ENCODE measurements around the gene TNS3. TPM values are rescaled to one million over a fixed set of nuclear protein-coding genes. Genes with fewer than 3 reads are reported as not detected.
"Not testable (repeated sequence)": the region's sequence is repeated elsewhere in the genome, so short reads cannot be mapped to it uniquely, and the experiment has no call there.

Gene TNS3
- total and polyA plus RNA-seq, 3 experiments from 2014 or later = 1.4 to 1.5 TPM; not detected in 1

- H3K4me3 Mint-ChIP-seq = no peak overlapping the region
- no peak overlapping the region for H3K27ac ChIP-seq (ENCODE audit: low read depth, low read length)
- no peak overlapping the region for H3K4me3 ChIP-seq (ENCODE audit: low read length)
- no peaks in the 10 kb centered on the region for H3K36me3 ChIP-seq (ENCODE audit: insufficient read depth, low read length)
- H3K9me3 Mint-ChIP-seq = peaks cover 0 to 4% (median 2%) of the 10 kb centered on the region in 5 donors
- no peaks in the 10 kb centered on the region for H3K4me1 ChIP-seq (ENCODE audit: insufficient read depth, low read length)
- POLR2A ChIA-PET = no interaction called here
- no peaks in the 10 kb centered on the region for H3K27me3 Mint-ChIP-seq
- no peaks in the 10 kb centered on the region for H3K9me3 ChIP-seq (ENCODE audit: low read length)
- H3K36me3 Mint-ChIP-seq = no peaks in the 10 kb centered on the region
- H3K4me1 Mint-ChIP-seq = no peaks in the 10 kb centered on the region
- no peak for DNase-seq
- no peak overlapping the region for H3K27ac Mint-ChIP-seq
- CTCF ChIA-PET = no interaction called here
- H3K27me3 ChIP-seq (ENCODE audit: insufficient read depth, low read length, poor library complexity, severe bottlenecking) = no peaks in the 10 kb centered on the region
Observed at GRCh38 chr7:47266799-47267198, 315.1 kb downstream of the TNS3 start.

- Histone ChIP-seq H3K27me3 (ENCODE audit: insufficient read depth, low read length, poor library complexity, severe bottlenecking) (no peaks in the 10 kb centered on the region), H3K9me3 (ENCODE audit: low read length) (no peaks in the 10 kb centered on the region), H3K36me3 (ENCODE audit: insufficient read depth, low read length) (no peaks in the 10 kb centered on the region), H3K4me3 (ENCODE audit: low read length) (no peak overlapping the region), H3K27ac (ENCODE audit: low read depth, low read length) (no peak overlapping the region), H3K4me1 (ENCODE audit: insufficient read depth, low read length) (no peaks in the 10 kb centered on the region)
- Mint-ChIP-seq H3K4me3 (no peak overlapping the region), H3K36me3 (no peaks in the 10 kb centered on the region), H3K9me3 (peaks cover 0 to 5% (median 2%) of the 10 kb centered on the region in 5 donors), H3K27ac (no peak overlapping the region), H3K27me3 (no peaks in the 10 kb centered on the region), H3K4me1 (no peaks in the 10 kb centered on the region)
- CTCF ChIA-PET = no interaction called here
- POLR2A ChIA-PET = no interaction called here
- DNase-seq = peak in 1 of 5 donors; percentile 11
Observed at GRCh38 chr7:47266131-47266706, 315.7 kb downstream of the TNS3 start.

- no peaks in the 10 kb centered on the region for H3K36me3 ChIP-seq (ENCODE audit: insufficient read depth, low read length)
- no peaks in the 10 kb centered on the region for H3K9me3 ChIP-seq (ENCODE audit: low read length)
- ChIA-PET POLR2A (no interaction called here), CTCF (no interaction called here)
- Mint-ChIP-seq H3K27ac (no peak overlapping the region), H3K27me3 (no peaks in the 10 kb centered on the region), H3K4me1 (no peaks in the 10 kb centered on the region), H3K9me3 (peaks cover 0 to 5% (median 0%) of the 10 kb centered on the region in 5 donors), H3K36me3 (no peaks in the 10 kb centered on the region), H3K4me3 (no peak overlapping the region)
- no peaks in the 10 kb centered on the region for H3K4me1 ChIP-seq (ENCODE audit: insufficient read depth, low read length)
- H3K27me3 ChIP-seq (ENCODE audit: insufficient read depth, low read length, poor library complexity, severe bottlenecking) = no peaks in the 10 kb centered on the region
- H3K27ac ChIP-seq (ENCODE audit: low read depth, low read length) = no peak overlapping the region
- no peak for DNase-seq
- no peak overlapping the region for H3K4me3 ChIP-seq (ENCODE audit: low read length)
Observed at GRCh38 chr7:47265621-47266020, 316.3 kb downstream of the TNS3 start.

- H3K9me3 Mint-ChIP-seq = peaks cover 0 to 7% (median 4%) of the 10 kb centered on the region in 5 donors
- no peak for DNase-seq
- H3K4me3 Mint-ChIP-seq = no peak overlapping the region
- H3K36me3 ChIP-seq (ENCODE audit: insufficient read depth, low read length) = no peaks in the 10 kb centered on the region
- H3K9me3 ChIP-seq (ENCODE audit: low read length) = no peaks in the 10 kb centered on the region
- no peaks in the 10 kb centered on the region for H3K4me1 ChIP-seq (ENCODE audit: insufficient read depth, low read length)
- no peaks in the 10 kb centered on the region for H3K36me3 Mint-ChIP-seq
- H3K27ac ChIP-seq (ENCODE audit: low read depth, low read length) = no peak overlapping the region
- no peaks in the 10 kb centered on the region for H3K4me1 Mint-ChIP-seq
- no peak overlapping the region for H3K4me3 ChIP-seq (ENCODE audit: low read length)
- CTCF ChIA-PET = no interaction called here
- H3K27me3 Mint-ChIP-seq = no peaks in the 10 kb centered on the region
- POLR2A ChIA-PET = no interaction called here
- H3K27ac Mint-ChIP-seq = no peak overlapping the region
- no peaks in the 10 kb centered on the region for H3K27me3 ChIP-seq (ENCODE audit: insufficient read depth, low read length, poor library complexity, severe bottlenecking)
Observed at GRCh38 chr7:47264021-47264651, 317.8 kb downstream of the TNS3 start.

GRCh38 chr7:47262881-47263280 is 319.0 kb downstream of the TNS3 start:
- H3K4me1 Mint-ChIP-seq = no peaks in the 10 kb centered on the region
- POLR2A ChIA-PET = no interaction called here
- CTCF ChIA-PET = no interaction called here

GRCh38 chr7:47262160-47262559 is 319.8 kb downstream of the TNS3 start:
- H3K4me3 Mint-ChIP-seq; H3K27me3 Mint-ChIP-seq; H3K27ac Mint-ChIP-seq; H3K9me3 ChIP-seq (ENCODE audit: low read length); H3K9me3 Mint-ChIP-seq; H3K36me3 Mint-ChIP-seq; H3K36me3 ChIP-seq (ENCODE audit: insufficient read depth, low read length); DNase-seq; H3K4me1 Mint-ChIP-seq; POLR2A ChIA-PET; H3K4me1 ChIP-seq (ENCODE audit: insufficient read depth, low read length); H3K4me3 ChIP-seq (ENCODE audit: low read length); H3K27ac ChIP-seq (ENCODE audit: low read depth, low read length); CTCF ChIA-PET; H3K27me3 ChIP-seq (ENCODE audit: insufficient read depth, low read length, poor library complexity, severe bottlenecking): not testable (repeated sequence)

More at GRCh38 chr7:47262881-47263280, 319.0 kb downstream of the TNS3 start:
- no peak overlapping the region for H3K4me3 Mint-ChIP-seq
- Histone ChIP-seq H3K36me3 (ENCODE audit: insufficient read depth, low read length) (no peaks in the 10 kb centered on the region), H3K27me3 (ENCODE audit: insufficient read depth, low read length, poor library complexity, severe bottlenecking) (no peaks in the 10 kb centered on the region), H3K4me1 (ENCODE audit: insufficient read depth, low read length) (no peaks in the 10 kb centered on the region), H3K4me3 (ENCODE audit: low read length) (no peak overlapping the region), H3K9me3 (ENCODE audit: low read length) (no peaks in the 10 kb centered on the region), H3K27ac (ENCODE audit: low read depth, low read length) (no peak overlapping the region)
- no peak overlapping the region for H3K27ac Mint-ChIP-seq
- no peak for DNase-seq
- H3K9me3 Mint-ChIP-seq = peaks cover 0 to 9% (median 4%) of the 10 kb centered on the region in 5 donors
- peaks cover 1 to 4% of the 10 kb centered on the region in 2 donors for H3K27me3 Mint-ChIP-seq
- H3K36me3 Mint-ChIP-seq = no peaks in the 10 kb centered on the region

- no peak overlapping the region for H3K27ac Mint-ChIP-seq
- peaks cover 4 to 20% of the 10 kb centered on the region in 2 donors for H3K27me3 Mint-ChIP-seq
- ChIA-PET CTCF (no interaction called here), POLR2A (no interaction called here)
- no peak for DNase-seq
- peaks cover 0 to 3% (median 0%) of the 10 kb centered on the region in 3 donors for H3K36me3 Mint-ChIP-seq
- H3K36me3 ChIP-seq (ENCODE audit: insufficient read depth, low read length) = no peaks in the 10 kb centered on the region
- H3K9me3 Mint-ChIP-seq = peaks cover 0 to 14% (median 6%) of the 10 kb centered on the region in 5 donors
- H3K27me3 ChIP-seq (ENCODE audit: insufficient read depth, low read length, poor library complexity, severe bottlenecking) = no peaks in the 10 kb centered on the region
- H3K9me3 ChIP-seq (ENCODE audit: low read length) = no peaks in the 10 kb centered on the region
- no peak overlapping the region for H3K4me3 ChIP-seq (ENCODE audit: low read length)
- H3K4me3 Mint-ChIP-seq = no peak overlapping the region
- no peaks in the 10 kb centered on the region for H3K4me1 Mint-ChIP-seq
- no peaks in the 10 kb centered on the region for H3K4me1 ChIP-seq (ENCODE audit: insufficient read depth, low read length)
- no peak overlapping the region for H3K27ac ChIP-seq (ENCODE audit: low read depth, low read length)
Observed at GRCh38 chr7:47260270-47260669, 321.6 kb downstream of the TNS3 start.

- H3K27me3 ChIP-seq (ENCODE audit: insufficient read depth, low read length, poor library complexity, severe bottlenecking) = no peaks in the 10 kb centered on the region
- H3K4me1 Mint-ChIP-seq = peaks cover 0 to 2% (median under 1%) of the 10 kb centered on the region in 3 donors
- no peaks in the 10 kb centered on the region for H3K9me3 ChIP-seq (ENCODE audit: low read length)
- peaks cover 6 to 24% of the 10 kb centered on the region in 2 donors for H3K27me3 Mint-ChIP-seq
- peaks cover 0 to 14% (median 6%) of the 10 kb centered on the region in 5 donors for H3K9me3 Mint-ChIP-seq
- H3K4me1 ChIP-seq (ENCODE audit: insufficient read depth, low read length) = no peaks in the 10 kb centered on the region
- H3K4me3 Mint-ChIP-seq = no peak overlapping the region
- no peak overlapping the region for H3K27ac Mint-ChIP-seq
- POLR2A ChIA-PET = no interaction called here
- no peaks in the 10 kb centered on the region for H3K36me3 ChIP-seq (ENCODE audit: insufficient read depth, low read length)
- CTCF ChIA-PET = no interaction called here
- H3K36me3 Mint-ChIP-seq = peaks cover 0 to 3% (median 0%) of the 10 kb centered on the region in 3 donors
- no peak for DNase-seq
- H3K27ac ChIP-seq (ENCODE audit: low read depth, low read length) = no peak overlapping the region
- H3K4me3 ChIP-seq (ENCODE audit: low read length) = no peak overlapping the region
Observed at GRCh38 chr7:47259682-47260081, 322.2 kb downstream of the TNS3 start.

Data from CD8-positive, alpha-beta memory T cell (primary cell).